Stimulated activated CD4-positive, alpha-beta T cell treated with anti-CD3 and anti-CD28 coated beads, Interleukin-12 subunit alpha, Interleukin-12 subunit beta, amount 100 ng/mL, for 24 hours (primary cell): ENCODE data around the gene HOXD3.

ENCODE experiments used
- DNase-seq, 2 experiments: peaks; one replicate each; pipeline ENCODE4 v3.0.0-alpha.2; 2020; ENCODE audit warnings: low read depth in 2 of 2

HOXD3 gene

GRCh38 chr2:176177580-176178037 lies 20.5 kb downstream of the HOXD3 start:
- no peak for DNase-seq

GRCh38 chr2:176178038-176178756 lies 21.1 kb downstream of the HOXD3 start:
- no peak for DNase-seq

GRCh38 chr2:176178757-176179295 lies 21.7 kb downstream of the HOXD3 start:
- no peak for DNase-seq

GRCh38 chr2:176181551-176181950 lies 24.4 kb downstream of the HOXD3 start:
- no peak for DNase-seq

GRCh38 chr2:176182671-176183070 lies 25.6 kb downstream of the HOXD3 start:
- no peak for DNase-seq

- no peak for DNase-seq
Measured at GRCh38 chr2:176184749-176185148, 27.6 kb downstream of the HOXD3 start.

GRCh38 chr2:176186024-176186423 lies 28.9 kb downstream of the HOXD3 start:
- no peak for DNase-seq

GRCh38 chr2:176187200-176187898 lies 30.2 kb downstream of the HOXD3 start:
- no peak for DNase-seq

GRCh38 chr2:176187899-176188773 lies 31.0 kb downstream of the HOXD3 start, which contains the start of gene HOXD1:
Gene HOXD1, plus strand, starts transcription at chr2:176188668. Its CDS starts 134 bp downstream, at chr2:176188802.
- DNase-seq = no peak

- DNase-seq = no peak
Measured at GRCh38 chr2:176188774-176189680, 31.9 kb downstream of the HOXD3 start.

GRCh38 chr2:176189681-176190641 lies 32.9 kb downstream of the HOXD3 start:
- no peak for DNase-seq

GRCh38 chr2:176192351-176192750 lies 35.2 kb downstream of the HOXD3 start:
- no peak for DNase-seq

GRCh38 chr2:176193048-176193447 lies 35.9 kb downstream of the HOXD3 start:
- DNase-seq = no peak

- no peak for DNase-seq
Measured at GRCh38 chr2:176199902-176200301, 42.8 kb downstream of the HOXD3 start.

GRCh38 chr2:176200971-176201370 lies 43.9 kb downstream of the HOXD3 start:
- no peak for DNase-seq

GRCh38 chr2:176202491-176202890 lies 45.4 kb downstream of the HOXD3 start:
- DNase-seq = no peak

GRCh38 chr2:176205126-176205525 lies 48.0 kb downstream of the HOXD3 start:
- DNase-seq = no peak

- DNase-seq = no peak
Measured at GRCh38 chr2:176206136-176206535, 49.0 kb downstream of the HOXD3 start.

GRCh38 chr2:176206682-176207081 lies 49.6 kb downstream of the HOXD3 start:
- no peak for DNase-seq

GRCh38 chr2:176211110-176211509 lies 54.0 kb downstream of the HOXD3 start:
- DNase-seq = no peak
